Neural cell (in vitro differentiated cells): ENCODE measurements around the gene MED12. TPM values are rescaled to one million over a fixed set of nuclear protein-coding genes. Genes with fewer than 3 reads are reported as not detected.

ENCODE experiments used
- H2AFZ ChIP-seq: fragments of 200-600, 300-800 bp; sonication (generic), shearing (Covaris generic); 2 replicates; pipeline ENCODE4 v1.6.0; 2014; ENCODE audit warnings: low read depth, mild to moderate bottlenecking, antibody characterized with exemption, low read length, moderate library complexity
- H3F3A ChIP-seq: fragments of 200-600 bp; shearing (Covaris generic); 2 replicates; pipeline ENCODE4 v1.6.1; 2016; ENCODE audit warnings: mild to moderate bottlenecking, moderate library complexity, mixed read lengths, antibody characterized with exemption, low read length; ENCODE audit not compliant: insufficient read depth, poor library complexity, severe bottlenecking
- H3K27ac ChIP-seq: fragments of 200-600, 300-800 bp; sonication (generic), shearing (Covaris generic); 2 replicates; pipeline ENCODE4 v1.5.1; 2014; ENCODE audit warnings: mild to moderate bottlenecking, low read length, moderate library complexity
- H3K27me3 ChIP-seq: fragments of 300-800, 200-600 bp; sonication (generic), shearing (Covaris generic); 2 replicates; pipeline ENCODE4 v1.6.0; 2014; ENCODE audit warnings: mild to moderate bottlenecking, low read depth, low read length, moderate library complexity; ENCODE audit not compliant: insufficient read depth
- H3K36me3 ChIP-seq: fragments of 300-800, 200-600 bp; sonication (generic), shearing (Covaris generic); 2 replicates; pipeline ENCODE4 v1.5.1; 2014; ENCODE audit warnings: mild to moderate bottlenecking, antibody characterized with exemption, low read length, moderate library complexity; ENCODE audit not compliant: insufficient read depth
- H3K4me2 ChIP-seq: fragments of 300-800, 200-600 bp; sonication (generic), shearing (Covaris generic); 2 replicates; pipeline ENCODE4 v1.6.0; 2014; ENCODE audit warnings: mild to moderate bottlenecking, low read length
- H3K4me3 ChIP-seq: fragments of 300-800, 200-600 bp; sonication (generic), shearing (Covaris generic); 2 replicates; pipeline ENCODE4 v1.5.1; 2014; ENCODE audit warnings: mild to moderate bottlenecking, low read length, moderate library complexity
- H3K79me2 ChIP-seq: fragments of 200-600 bp; shearing (Covaris generic); replicated peaks from 2 replicates; pipeline ENCODE4 v1.6.0; 2014; ENCODE audit warnings: mild to moderate bottlenecking, low read length, moderate library complexity; ENCODE audit not compliant: insufficient read depth
- H3K9ac ChIP-seq: fragments of 300-800, 200-600 bp; sonication (generic), shearing (Covaris generic); 2 replicates; pipeline ENCODE4 v1.6.1; 2016; ENCODE audit warnings: mild to moderate bottlenecking, low read length, mixed read lengths
- H3K9me2 ChIP-seq: fragments of 200-600 bp; shearing (Covaris generic); 2 replicates; pipeline ENCODE4 v1.6.1; 2016; ENCODE audit warnings: mild to moderate bottlenecking, low read length, mixed read lengths; ENCODE audit not compliant: insufficient read depth
- H3K9me3 ChIP-seq: fragments of 200-600, 300-800 bp; sonication (generic), shearing (Covaris generic); 2 replicates; pipeline ENCODE4 v1.6.1; 2016; ENCODE audit warnings: mild to moderate bottlenecking, mixed run types, low read length, moderate library complexity, mixed read lengths
- H4K20me1 ChIP-seq: fragments of 200-600 bp; shearing (Covaris generic); 2 replicates; pipeline ENCODE4 v1.6.1; 2016; ENCODE audit warnings: mild to moderate bottlenecking, mixed run types; ENCODE audit not compliant: insufficient read depth
- EP300 ChIP-seq: fragments of 450-650 bp; conservative IDR thresholded peaks from 2 replicates; pipeline ENCODE4 v1.6.1; 2014; ENCODE audit warnings: antibody characterized with exemption, mild to moderate bottlenecking, moderate library complexity; ENCODE audit not compliant: poor library complexity, severe bottlenecking
- EZH2 ChIP-seq: fragments of 200-600, 300-800 bp; shearing (Covaris generic), sonication (generic); IDR thresholded peaks from 2 replicates; pipeline ENCODE4 v1.6.1; 2014; ENCODE audit warnings: antibody characterized with exemption, low read length, borderline replicate concordance, mild to moderate bottlenecking; ENCODE audit not compliant: insufficient read depth, poor library complexity, severe bottlenecking
- MXI1 ChIP-seq: fragments of 450-650 bp; conservative IDR thresholded peaks from 2 replicates; pipeline ENCODE4 v1.6.1; 2014; ENCODE audit warnings: antibody characterized with exemption, mild to moderate bottlenecking; ENCODE audit not compliant: poor library complexity, severe bottlenecking
- POLR2AphosphoS5 ChIP-seq: IDR thresholded peaks from 2 replicates; pipeline ENCODE4 v1.6.1; 2012
- RAD21 ChIP-seq: fragments of 450-650 bp; conservative IDR thresholded peaks from 2 replicates; pipeline ENCODE4 v1.6.1; 2014; ENCODE audit warnings: antibody characterized with exemption, mild to moderate bottlenecking, moderate library complexity
- REST ChIP-seq: IDR thresholded peaks from 2 replicates; pipeline ENCODE4 v1.6.1; 2012; ENCODE audit warnings: borderline replicate concordance
- SMC3 ChIP-seq: fragments of 450-650 bp; conservative IDR thresholded peaks from 2 replicates; pipeline ENCODE4 v1.6.1; 2014; ENCODE audit warnings: antibody characterized with exemption, mild to moderate bottlenecking, moderate library complexity; ENCODE audit not compliant: poor library complexity
- TAF1 ChIP-seq: IDR thresholded peaks from 2 replicates; pipeline ENCODE4 v1.6.1; 2012; ENCODE audit warnings: low read depth
- polyA minus RNA-seq: library from RNA; depleted of rRNA, polyadenylated mRNA; stranded (reverse); fragments of >200 nt; gene quantifications from 2 replicates; pipeline ENCODE4 v1.2.3, GENCODE V29; 2014
- polyA plus RNA-seq: library from polyadenylated mRNA; depleted of rRNA; stranded (reverse); fragments of >200 nt; gene quantifications from 2 replicates; pipeline ENCODE4 v1.2.3, GENCODE V29; 2014
- TF ChIP-seq, protein P1 (sequence below): fragments of 450-650 bp; IDR thresholded peaks from 2 replicates; pipeline ENCODE4 v1.5.1; 2014; ENCODE audit warnings: antibody characterized with exemption, mild to moderate bottlenecking, moderate library complexity; ENCODE audit not compliant: poor library complexity, severe bottlenecking

Gene MED12
- polyA plus RNA-seq = 5.6 and 28.2 TPM in 2 replicates
- 18.4 and 23.4 TPM in 2 replicates for polyA minus RNA-seq

GRCh38 chrX:71118032-71118984 is at the start of gene MED12:
Gene MED12 (plus strand): TSS chrX:71118596. CDS start chrX:71118755, 159 bp downstream.
- Histone ChIP-seq H4K20me1 (no peaks in the 10 kb centered on the region), H3F3A (no peaks in the 10 kb centered on the region), H3K27me3 (no peaks in the 10 kb centered on the region), H3K27ac (peak within 1 kb of the TSS; percentile 56), H3K9me2 (no peaks in the 10 kb centered on the region), H3K9me3 (no peaks in the 10 kb centered on the region), H3K36me3 (no peaks in the 10 kb centered on the region), H3K4me3 (peak within 1 kb of the TSS; percentile 72), H3K79me2 (no peaks in the 10 kb centered on the region), H2AFZ (peak within 1 kb of the TSS; percentile 69), H3K4me2 (peak within 1 kb of the TSS; percentile 55), H3K9ac (peak within 1 kb of the TSS; percentile 75)
- TF ChIP-seq, protein P1, sequence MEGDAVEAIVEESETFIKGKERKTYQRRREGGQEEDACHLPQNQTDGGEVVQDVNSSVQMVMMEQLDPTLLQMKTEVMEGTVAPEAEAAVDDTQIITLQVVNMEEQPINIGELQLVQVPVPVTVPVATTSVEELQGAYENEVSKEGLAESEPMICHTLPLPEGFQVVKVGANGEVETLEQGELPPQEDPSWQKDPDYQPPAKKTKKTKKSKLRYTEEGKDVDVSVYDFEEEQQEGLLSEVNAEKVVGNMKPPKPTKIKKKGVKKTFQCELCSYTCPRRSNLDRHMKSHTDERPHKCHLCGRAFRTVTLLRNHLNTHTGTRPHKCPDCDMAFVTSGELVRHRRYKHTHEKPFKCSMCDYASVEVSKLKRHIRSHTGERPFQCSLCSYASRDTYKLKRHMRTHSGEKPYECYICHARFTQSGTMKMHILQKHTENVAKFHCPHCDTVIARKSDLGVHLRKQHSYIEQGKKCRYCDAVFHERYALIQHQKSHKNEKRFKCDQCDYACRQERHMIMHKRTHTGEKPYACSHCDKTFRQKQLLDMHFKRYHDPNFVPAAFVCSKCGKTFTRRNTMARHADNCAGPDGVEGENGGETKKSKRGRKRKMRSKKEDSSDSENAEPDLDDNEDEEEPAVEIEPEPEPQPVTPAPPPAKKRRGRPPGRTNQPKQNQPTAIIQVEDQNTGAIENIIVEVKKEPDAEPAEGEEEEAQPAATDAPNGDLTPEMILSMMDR = no peak
- TF ChIP-seq MXI1 = no peak
- peak; percentile 14 for TF ChIP-seq RAD21
- TF ChIP-seq REST = no peak
- TF ChIP-seq SMC3 = peak; percentile 15
- no peak for TF ChIP-seq EZH2
- no peak for TF ChIP-seq TAF1
- peak; percentile 54 for TF ChIP-seq POLR2AphosphoS5
- TF ChIP-seq EP300 = no peak

DNA sequence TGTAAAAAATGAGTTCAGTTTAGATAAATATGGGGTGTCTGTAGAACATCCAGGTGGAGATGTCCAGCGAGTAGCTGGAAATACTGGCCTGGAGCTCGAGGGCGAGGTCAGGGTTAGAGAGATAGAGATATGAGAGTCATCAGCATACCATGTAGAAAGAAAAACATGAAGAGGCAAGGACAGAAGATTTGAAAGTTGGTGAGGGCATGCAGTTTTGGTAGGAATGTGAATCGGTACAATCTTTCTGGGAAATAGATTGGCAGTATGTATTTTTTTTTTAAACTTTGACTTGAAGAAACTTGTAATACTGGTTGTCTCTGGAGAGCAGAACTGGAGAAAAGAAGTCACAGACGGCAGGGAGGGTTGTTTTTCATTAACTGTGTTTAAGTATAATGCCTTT is 47.9 kb upstream of the MED12 start:
- Histone ChIP-seq H2AFZ (no peak overlapping the region), H3K4me2 (no peak overlapping the region), H3F3A (no peaks in the 10 kb centered on the region), H4K20me1 (no peaks in the 10 kb centered on the region), H3K9ac (no peak overlapping the region), H3K27ac (no peak overlapping the region), H3K9me2 (no peaks in the 10 kb centered on the region), H3K36me3 (no peaks in the 10 kb centered on the region), H3K27me3 (no peaks in the 10 kb centered on the region), H3K79me2 (no peaks in the 10 kb centered on the region), H3K4me3 (no peak overlapping the region), H3K9me3 (no peaks in the 10 kb centered on the region)
- TF ChIP-seq TAF1 = no peak
- TF ChIP-seq SMC3 = no peak
- TF ChIP-seq EP300 = no peak
- no peak for TF ChIP-seq REST
- no peak for TF ChIP-seq MXI1
- no peak for TF ChIP-seq POLR2AphosphoS5
- TF ChIP-seq RAD21 = no peak
- TF ChIP-seq, protein P1 = no peak
- TF ChIP-seq EZH2 = no peak
